Aorta (tissue), 5 donors: ENCODE measurements around the gene SLC6A6. TPM values are rescaled to one million over a fixed set of nuclear protein-coding genes. Genes with fewer than 3 reads are reported as not detected.

ENCODE experiments used
- ATAC-seq: fragments of 200-7000 bp; cut with Tn5 transposase; one replicate; pipeline ENCODE4 v1.9.1; 2022; ENCODE audit warnings: moderate library complexity; ENCODE audit not compliant: low FRiP score
- DNase-seq, 2 donors: peaks; one replicate each; pipeline ENCODE4 v3.0.0-alpha.2; 2020
- H3K27ac ChIP-seq, 2 donors: one replicate each; pipeline ENCODE4 v1.5.1; 2013; ENCODE audit warnings: low read length in 2 of 2, mild to moderate bottlenecking in 2 of 2, moderate library complexity in 2 of 2, control low read depth in 1 of 2, inconsistent platforms in 1 of 2, low read depth in 1 of 2
- H3K27me3 ChIP-seq, 2 donors: one replicate each; pipeline ENCODE4 v1.6.1; 2013; ENCODE audit warnings: control low read depth in 1 of 2, low read length in 1 of 2, mild to moderate bottlenecking in 1 of 2, moderate library complexity in 1 of 2; ENCODE audit not compliant: insufficient read depth in 2 of 2, control insufficient read depth in 1 of 2
- H3K36me3 ChIP-seq, 2 donors: one replicate each; pipeline ENCODE4 v1.6.1; 2013; ENCODE audit warnings: control low read depth in 1 of 2, low read length in 1 of 2, mild to moderate bottlenecking in 1 of 2; ENCODE audit not compliant: insufficient read depth in 2 of 2, control insufficient read depth in 1 of 2
- H3K4me1 ChIP-seq, 2 donors: one replicate each; pipeline ENCODE4 v1.6.1; 2013; ENCODE audit warnings: low read length in 2 of 2, control low read depth in 1 of 2, mild to moderate bottlenecking in 1 of 2, moderate library complexity in 1 of 2; ENCODE audit not compliant: insufficient read depth in 2 of 2, control insufficient read depth in 1 of 2
- H3K4me3 ChIP-seq, 2 donors: one replicate each; pipeline ENCODE4 v1.5.1; 2013; ENCODE audit warnings: low read length in 2 of 2, control low read depth in 1 of 2, mild to moderate bottlenecking in 1 of 2
- H3K9me3 ChIP-seq: one replicate; pipeline ENCODE4 v1.6.1; 2013; ENCODE audit warnings: mild to moderate bottlenecking, low read length; ENCODE audit not compliant: control insufficient read depth
- WGBS, 2 donors: extraction: QIAGEN DNeasy Blood & Tissue Kit; methylation state at CpG; one replicate each; pipeline ENCODE4 v1.1.7; 2013; 5-methylcytosine and 5-hydroxymethylcytosine counted together
- intact Hi-C, 2 donors: fragments of 100-400 bp; cut with DNase I; formaldehyde crosslinking; loops; one replicate each; pipeline versions ENCODE4 v1.14.2 to v1.15.0; 2022
- polyA plus RNA-seq, 2 donors: library from polyadenylated mRNA; stranded (reverse); fragments of 200-250 nt; gene quantifications; one replicate each; pipeline ENCODE4 v1.2.3, GENCODE V29; 2013
- total RNA-seq, 2 donors: library from RNA; stranded (reverse); fragmentation: NEBNext Ultra II Directional; extraction: Animal tissue kit (Norgen Biotek cat#: 25700); gene quantifications; one replicate each; pipeline ENCODE4 v1.2.1, GENCODE V29; 2021
- donor health status: healthy with polysubstance abuse.
- donor health status: Bipolar disorder and iron deficiency.
- donor health status: DM: no; HTN: no; CAD: no.
- donor health status: DM: no; HTN: no; CAD: no.
- donor health status: DM: yes; HTN: yes; CAD: no.

SLC6A6 gene
- total and polyA plus RNA-seq, 4 donors = 5.3 to 62.2 (median 21.3) TPM

- Histone ChIP-seq H3K27me3 (no peaks in the 10 kb centered on the region), H3K27ac (no peak overlapping the region), H3K9me3 (no peaks in the 10 kb centered on the region), H3K4me1 (no peaks in the 10 kb centered on the region), H3K36me3 (peaks cover 0 to 2% of the 10 kb centered on the region in 2 donors), H3K4me3 (no peak overlapping the region)
- intact Hi-C loops = no loop called here
- peak; percentile 22 to 61 for DNase-seq
- ATAC-seq = peak; percentile 4
- 92 to 94% methylated on average over 13 of the region's 13 CpGs for WGBS, 2 donors
Measured at GRCh38 chr3:14481646-14482036, 79.2 kb downstream of the SLC6A6 start.

- Histone ChIP-seq H3K4me1 (no peaks in the 10 kb centered on the region), H3K27me3 (no peaks in the 10 kb centered on the region), H3K27ac (no peak overlapping the region), H3K9me3 (no peaks in the 10 kb centered on the region), H3K36me3 (peaks cover 0 to 2% of the 10 kb centered on the region in 2 donors), H3K4me3 (no peak overlapping the region)
- WGBS, 2 donors = 36 to 44% methylated on average over 2 of the region's 2 CpGs
- ATAC-seq (peak; percentile 52), DNase-seq (peak; percentile 34 to 73)
- intact Hi-C loops = no loop called here
Measured at GRCh38 chr3:14482271-14482721, 79.9 kb downstream of the SLC6A6 start.

GRCh38 chr3:14483286-14483685, 80.9 kb downstream of the SLC6A6 start:
- DNase-seq (peak; percentile 13 to 43), ATAC-seq (no peak)
- Histone ChIP-seq H3K27me3 (no peaks in the 10 kb centered on the region), H3K27ac (no peak overlapping the region), H3K9me3 (no peaks in the 10 kb centered on the region), H3K4me1 (peaks cover 0 to under 1% of the 10 kb centered on the region in 2 donors), H3K4me3 (no peak overlapping the region), H3K36me3 (peaks cover 0 to 2% of the 10 kb centered on the region in 2 donors)
- intact Hi-C loops = no loop called here
- 93 to 98% methylated on average over 1 of the region's 1 CpG for WGBS, 2 donors

- intact Hi-C loops = no loop called here
- Histone ChIP-seq H3K4me3 (no peak overlapping the region), H3K27ac (no peak overlapping the region), H3K9me3 (no peaks in the 10 kb centered on the region), H3K27me3 (no peaks in the 10 kb centered on the region), H3K36me3 (peaks cover 0 to 2% of the 10 kb centered on the region in 2 donors), H3K4me1 (peaks cover 0 to 4% of the 10 kb centered on the region in 2 donors)
- no peak for ATAC-seq
- peak; percentile 38 to 70 for DNase-seq
- 89 to 91% methylated on average over 17 of the region's 17 CpGs for WGBS, 2 donors
Measured at GRCh38 chr3:14484741-14485140, 82.3 kb downstream of the SLC6A6 start.

GRCh38 chr3:14485981-14486380, 83.6 kb downstream of the SLC6A6 start:
- WGBS, 2 donors = 92 to 96% methylated on average over 3 of the region's 3 CpGs
- peaks cover 0 to 4% of the 10 kb centered on the region in 2 donors for H3K4me1 ChIP-seq

GRCh38 chr3:14486460-14486859, 84.1 kb downstream of the SLC6A6 start:
- H3K36me3 ChIP-seq = peaks cover 0 to 2% of the 10 kb centered on the region in 2 donors
- ATAC-seq = no peak

More at GRCh38 chr3:14485981-14486380, 83.6 kb downstream of the SLC6A6 start:
- no peaks in the 10 kb centered on the region for H3K9me3 ChIP-seq
- H3K4me3 ChIP-seq = no peak overlapping the region
- H3K27ac ChIP-seq = no peak overlapping the region
- DNase-seq (peak; percentile 19), ATAC-seq (no peak)
- intact Hi-C loops = no loop called here
- H3K36me3 ChIP-seq = peaks cover 0 to 2% of the 10 kb centered on the region in 2 donors
- no peaks in the 10 kb centered on the region for H3K27me3 ChIP-seq

GRCh38 chr3:14487086-14487485, 84.7 kb downstream of the SLC6A6 start:
- intact Hi-C loops = no loop called here
- Histone ChIP-seq H3K36me3 (peaks cover 0 to 2% of the 10 kb centered on the region in 2 donors), H3K4me3 (no peak overlapping the region), H3K4me1 (peaks cover 0 to 4% of the 10 kb centered on the region in 2 donors), H3K9me3 (no peaks in the 10 kb centered on the region), H3K27me3 (no peaks in the 10 kb centered on the region), H3K27ac (no peak overlapping the region)
- WGBS, 2 donors = 93 to 96% methylated on average over 8 of the region's 8 CpGs
- no peak for ATAC-seq
- peak; percentile 17 to 20 for DNase-seq

More at GRCh38 chr3:14486460-14486859, 84.1 kb downstream of the SLC6A6 start:
- intact Hi-C loops = no loop called here
- DNase-seq = peak; percentile 4 to 11
- Histone ChIP-seq H3K9me3 (no peaks in the 10 kb centered on the region), H3K27ac (no peak overlapping the region), H3K27me3 (no peaks in the 10 kb centered on the region), H3K4me3 (no peak overlapping the region), H3K4me1 (peaks cover 0 to 4% of the 10 kb centered on the region in 2 donors)
- 79 to 87% methylated on average over 5 of the region's 5 CpGs for WGBS, 2 donors

- WGBS, 2 donors = 74 to 77% methylated on average over 7 of the region's 7 CpGs
- no peaks in the 10 kb centered on the region for H3K27me3 ChIP-seq
- H3K4me3 ChIP-seq = no peak overlapping the region
- peaks cover 0 to 2% of the 10 kb centered on the region in 2 donors for H3K36me3 ChIP-seq
- no peak for ATAC-seq
- no peak overlapping the region for H3K27ac ChIP-seq
- H3K4me1 ChIP-seq = peaks cover 0 to 4% of the 10 kb centered on the region in 2 donors
- H3K9me3 ChIP-seq = no peaks in the 10 kb centered on the region
- DNase-seq = peak in 1 of 2 donors; percentile 37
- intact Hi-C loops = no loop called here
Measured at GRCh38 chr3:14487821-14488220, 85.4 kb downstream of the SLC6A6 start.

- no peak for ATAC-seq
- H3K27ac ChIP-seq = no peak overlapping the region
Measured at GRCh38 chr3:14488286-14489041, 86.1 kb downstream of the SLC6A6 start.

More at GRCh38 chr3:14488286-14489041, 86.1 kb downstream of the SLC6A6 start:
- H3K36me3 ChIP-seq = peaks cover 0 to 2% of the 10 kb centered on the region in 2 donors
- no peak overlapping the region for H3K4me3 ChIP-seq
- DNase-seq = peak; percentile 22 to 39
- no peaks in the 10 kb centered on the region for H3K27me3 ChIP-seq
- H3K9me3 ChIP-seq = no peaks in the 10 kb centered on the region
- intact Hi-C loops = no loop called here
- 36 to 38% methylated on average over 7 of the region's 7 CpGs for WGBS, 2 donors
- peaks cover 0 to 4% of the 10 kb centered on the region in 2 donors for H3K4me1 ChIP-seq
